Mononuclear cell (primary cell): ENCODE data around the gene KAZN. TPM values are rescaled to one million over a fixed set of nuclear protein-coding genes. Genes with fewer than 3 reads are reported as not detected.

Source experiments
- H3K27me3 ChIP-seq: 2 replicates; pipeline ENCODE4 v1.6.0; 2011; ENCODE audit warnings: low read length, control low read depth; ENCODE audit not compliant: insufficient read depth
- H3K4me1 ChIP-seq: 2 replicates; pipeline ENCODE4 v1.5.1; 2011; ENCODE audit warnings: mild to moderate bottlenecking, low read length, control low read depth; ENCODE audit not compliant: insufficient read depth
- H3K4me3 ChIP-seq: 2 replicates; pipeline ENCODE4 v1.5.1; 2011; ENCODE audit warnings: mild to moderate bottlenecking, low read length, moderate library complexity
- H3K9me3 ChIP-seq: 2 replicates; pipeline ENCODE4 v1.5.1; 2011; ENCODE audit warnings: low read depth, mild to moderate bottlenecking, control low read depth, low read length
- total RNA-seq: library from RNA; depleted of rRNA; stranded (reverse); fragments of >200 nt; gene quantifications from one replicate; pipeline ENCODE4 v1.2.3, GENCODE V29; 2012

The KAZN gene
- total RNA-seq, 1 donor, result 0.31 TPM

- Histone ChIP-seq H3K9me3 (no peaks in the 10 kb centered on the region), H3K4me1 (no peaks in the 10 kb centered on the region), H3K27me3 (no peaks in the 10 kb centered on the region), H3K4me3 (no peak overlapping the region)
Observed at GRCh38 chr1:15081102-15081501, 482.6 kb downstream of the KAZN start.

GRCh38 chr1:15083578-15083977 is 485.1 kb downstream of the KAZN start:
- Histone ChIP-seq H3K27me3 (no peaks in the 10 kb centered on the region), H3K4me3 (no peak overlapping the region), H3K9me3 (no peaks in the 10 kb centered on the region), H3K4me1 (no peaks in the 10 kb centered on the region)

DNA sequence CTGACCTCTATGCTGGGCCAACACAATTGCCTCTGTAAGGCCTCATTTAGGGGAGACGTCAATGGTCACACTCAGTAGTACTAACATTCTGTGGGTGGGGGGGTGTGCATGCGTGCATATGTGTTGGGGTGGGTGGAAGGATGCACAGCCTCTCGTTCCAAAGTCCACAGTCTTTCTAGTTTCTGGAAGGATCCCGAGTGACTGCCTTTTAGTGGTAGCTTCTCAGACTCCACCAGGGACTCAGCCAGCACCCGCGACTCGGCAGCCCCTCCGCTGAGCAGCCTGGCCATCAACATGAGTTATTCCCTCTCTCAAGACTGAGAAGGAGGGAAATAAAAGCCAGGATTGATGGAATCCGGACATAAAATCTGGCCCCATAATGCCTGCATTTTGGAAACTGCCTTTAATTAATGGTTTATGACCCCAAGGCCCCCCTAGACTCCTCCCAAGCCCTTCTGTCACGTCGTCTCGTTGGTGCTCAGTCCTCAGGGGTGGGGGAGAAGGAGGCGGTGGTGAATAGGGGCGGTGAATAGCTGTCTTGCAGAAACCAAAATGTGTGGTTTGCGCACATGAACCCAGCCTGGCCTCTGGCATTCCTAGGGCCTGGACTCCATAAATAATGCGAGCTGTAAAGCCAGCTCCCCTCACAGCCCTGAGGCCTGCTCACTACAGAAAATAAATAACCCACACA is 489.9 kb downstream of the KAZN start:
- H3K27me3 ChIP-seq, result no peaks in the 10 kb centered on the region
- no peaks in the 10 kb centered on the region for H3K9me3 ChIP-seq
- H3K4me1 ChIP-seq, result peaks cover 7% of the 10 kb centered on the region
- H3K4me3 ChIP-seq, result no peak overlapping the region

GRCh38 chr1:15089258-15089992 is 490.9 kb downstream of the KAZN start:
- Histone ChIP-seq H3K4me3 (no peak overlapping the region), H3K4me1 (peaks cover 7% of the 10 kb centered on the region), H3K27me3 (no peaks in the 10 kb centered on the region), H3K9me3 (no peaks in the 10 kb centered on the region)

DNA sequence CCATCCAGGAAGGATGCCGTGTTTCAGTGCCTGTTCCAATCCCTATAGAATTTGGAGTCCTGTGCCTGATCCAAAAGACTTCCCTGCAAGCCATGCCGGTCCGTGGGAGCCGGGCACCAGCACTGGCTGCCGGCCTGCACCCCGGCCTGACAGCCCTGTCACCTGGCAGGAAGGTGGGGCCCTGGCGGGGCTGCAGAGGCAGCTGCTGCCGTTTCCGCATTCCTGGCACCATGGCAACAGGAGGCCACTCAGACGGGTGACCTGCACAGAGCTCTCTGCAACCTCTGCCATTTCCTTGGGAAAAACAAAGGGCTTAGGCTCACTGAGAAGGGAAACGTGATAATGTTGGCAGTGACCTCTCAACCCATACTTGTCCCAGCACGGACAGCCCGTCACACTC is 491.9 kb downstream of the KAZN start:
- Histone ChIP-seq H3K9me3 (no peaks in the 10 kb centered on the region), H3K4me1 (peaks cover 7% of the 10 kb centered on the region), H3K27me3 (no peaks in the 10 kb centered on the region), H3K4me3 (no peak overlapping the region)

GRCh38 chr1:15094056-15094455 is 495.6 kb downstream of the KAZN start:
- H3K4me3 ChIP-seq, result no peak overlapping the region
- H3K9me3 ChIP-seq, result no peaks in the 10 kb centered on the region
- H3K27me3 ChIP-seq, result no peaks in the 10 kb centered on the region
- H3K4me1 ChIP-seq, result peaks cover 7% of the 10 kb centered on the region

- no peaks in the 10 kb centered on the region for H3K27me3 ChIP-seq
Observed at GRCh38 chr1:15094719-15095495, 496.4 kb downstream of the KAZN start.

GRCh38 chr1:15095496-15095875 is 497.0 kb downstream of the KAZN start:
- no peaks in the 10 kb centered on the region for H3K9me3 ChIP-seq
- H3K4me3 ChIP-seq, result no peak overlapping the region
- peaks cover 4% of the 10 kb centered on the region for H3K4me1 ChIP-seq
- H3K27me3 ChIP-seq, result no peaks in the 10 kb centered on the region

More at GRCh38 chr1:15094719-15095495, 496.4 kb downstream of the KAZN start:
- H3K9me3 ChIP-seq, result no peaks in the 10 kb centered on the region
- H3K4me3 ChIP-seq, result no peak overlapping the region
- peaks cover 7% of the 10 kb centered on the region for H3K4me1 ChIP-seq

DNA sequence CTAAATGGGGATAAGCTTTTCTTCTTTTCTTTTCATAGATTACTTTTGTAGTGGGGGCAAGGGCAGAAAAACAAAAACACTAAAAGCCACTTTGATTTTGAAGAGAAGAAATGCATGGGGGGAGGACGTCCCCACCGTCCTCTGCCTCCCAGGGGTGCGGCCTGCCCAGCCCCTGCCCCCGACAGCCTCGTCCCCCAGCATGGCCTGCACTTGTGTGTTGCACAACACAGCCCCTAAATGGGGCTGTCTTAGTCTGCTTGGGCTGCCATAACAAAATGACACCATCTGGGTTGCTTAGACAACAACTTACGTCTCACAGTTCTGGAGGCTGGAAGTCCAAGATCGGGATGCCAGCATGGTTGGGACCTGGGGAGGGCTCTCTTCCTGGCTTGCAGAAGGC is 497.8 kb downstream of the KAZN start:
- H3K4me1 ChIP-seq, result peaks cover 4% of the 10 kb centered on the region
- no peaks in the 10 kb centered on the region for H3K27me3 ChIP-seq
- no peak overlapping the region for H3K4me3 ChIP-seq
- H3K9me3 ChIP-seq, result no peaks in the 10 kb centered on the region

- Histone ChIP-seq H3K4me3 (no peak overlapping the region), H3K4me1 (peaks cover 4% of the 10 kb centered on the region), H3K9me3 (no peaks in the 10 kb centered on the region), H3K27me3 (no peaks in the 10 kb centered on the region)
Observed at GRCh38 chr1:15098176-15099125, 500.0 kb downstream of the KAZN start.

DNA sequence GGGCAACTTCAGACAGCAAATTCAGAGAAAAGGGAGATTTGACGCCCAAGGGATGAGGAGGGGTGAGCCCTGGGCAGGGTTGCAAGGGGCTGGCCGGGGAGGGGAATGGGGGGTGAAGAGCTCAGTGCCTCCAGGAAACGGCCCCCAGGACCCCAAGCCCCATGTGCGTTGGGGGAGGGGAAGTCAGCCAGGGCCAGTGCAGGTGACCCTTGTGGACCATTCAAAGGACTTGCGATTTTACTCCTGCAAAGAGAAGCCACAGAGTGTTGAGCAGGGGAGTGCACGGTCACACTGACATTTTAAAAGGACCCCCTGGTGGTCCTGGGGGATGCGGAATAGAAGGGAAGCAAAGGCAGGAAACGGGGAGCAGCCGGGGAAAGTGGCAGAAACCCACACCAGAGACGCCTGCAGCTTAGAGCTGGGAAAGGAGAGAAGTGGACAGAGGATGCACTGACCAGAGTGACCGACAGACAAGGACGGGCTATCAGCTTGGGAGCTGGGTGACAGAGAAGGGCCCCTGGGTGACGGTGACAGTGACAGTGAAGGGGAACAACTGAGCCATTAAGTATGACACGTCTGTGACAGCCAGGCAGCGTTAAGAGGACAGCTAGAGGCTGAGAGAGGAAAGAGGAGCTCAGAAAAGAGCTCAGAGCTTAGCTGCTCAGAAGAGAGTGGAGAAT is 501.1 kb downstream of the KAZN start:
- Histone ChIP-seq H3K9me3 (no peaks in the 10 kb centered on the region), H3K4me3 (no peak overlapping the region), H3K4me1 (peaks cover 4% of the 10 kb centered on the region), H3K27me3 (no peaks in the 10 kb centered on the region)

GRCh38 chr1:15100121-15100879 is 501.8 kb downstream of the KAZN start:
- H3K27me3 ChIP-seq, result no peaks in the 10 kb centered on the region
- H3K4me3 ChIP-seq, result no peak overlapping the region
- no peaks in the 10 kb centered on the region for H3K9me3 ChIP-seq
- peaks cover 4% of the 10 kb centered on the region for H3K4me1 ChIP-seq

DNA sequence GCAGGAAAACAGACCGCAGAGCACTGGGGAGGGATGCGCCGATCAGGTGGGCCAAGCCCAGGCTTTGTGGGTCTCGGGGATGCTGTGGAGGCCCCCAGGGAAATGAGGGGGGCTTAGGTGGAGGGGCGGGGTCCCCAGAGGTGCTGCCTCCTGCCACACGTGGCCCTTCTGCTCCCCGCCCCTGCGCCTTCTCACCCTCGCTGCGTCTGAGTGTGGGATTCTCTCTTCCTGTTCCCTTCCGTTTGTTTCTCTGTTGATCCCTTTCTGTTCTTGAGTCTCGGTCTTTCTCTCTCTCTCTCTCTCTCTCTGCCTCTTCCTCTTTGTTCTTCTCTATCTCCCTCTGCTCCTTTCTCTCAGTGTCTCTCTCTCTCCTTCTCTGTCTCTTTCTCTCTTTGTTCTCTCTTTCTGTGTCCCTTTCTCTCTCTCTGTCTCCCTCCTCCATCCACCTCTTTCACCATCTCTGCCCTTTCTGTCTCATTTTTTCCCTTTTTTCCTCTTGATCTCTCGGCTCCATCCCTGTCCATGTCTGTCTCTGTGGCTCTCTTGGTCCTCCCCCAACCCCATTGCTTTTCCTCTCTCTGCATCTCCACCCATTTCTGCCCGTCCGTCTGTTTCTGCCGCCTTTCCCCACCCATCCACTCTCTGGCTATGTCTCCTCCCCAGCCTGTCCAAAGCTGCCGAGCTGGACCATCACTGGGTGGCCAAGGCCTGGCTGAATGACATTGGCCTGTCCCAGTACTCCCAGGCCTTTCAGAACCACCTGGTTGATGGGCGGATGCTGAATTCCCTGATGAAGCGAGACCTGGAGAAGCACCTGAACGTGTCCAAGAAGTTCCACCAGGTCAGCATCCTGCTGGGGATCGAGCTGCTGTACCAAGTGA is 502.6 kb downstream of the KAZN start:
- peaks cover 4% of the 10 kb centered on the region for H3K4me1 ChIP-seq
- H3K27me3 ChIP-seq, result no peaks in the 10 kb centered on the region
- no peaks in the 10 kb centered on the region for H3K9me3 ChIP-seq
- H3K4me3 ChIP-seq, result no peak overlapping the region
